ENCODE results near the gene F5.
"Not testable (repeated sequence)": the region's sequence is repeated elsewhere in the genome, so short reads cannot be mapped to it uniquely, and the experiment has no call there.

The F5 gene

DNA sequence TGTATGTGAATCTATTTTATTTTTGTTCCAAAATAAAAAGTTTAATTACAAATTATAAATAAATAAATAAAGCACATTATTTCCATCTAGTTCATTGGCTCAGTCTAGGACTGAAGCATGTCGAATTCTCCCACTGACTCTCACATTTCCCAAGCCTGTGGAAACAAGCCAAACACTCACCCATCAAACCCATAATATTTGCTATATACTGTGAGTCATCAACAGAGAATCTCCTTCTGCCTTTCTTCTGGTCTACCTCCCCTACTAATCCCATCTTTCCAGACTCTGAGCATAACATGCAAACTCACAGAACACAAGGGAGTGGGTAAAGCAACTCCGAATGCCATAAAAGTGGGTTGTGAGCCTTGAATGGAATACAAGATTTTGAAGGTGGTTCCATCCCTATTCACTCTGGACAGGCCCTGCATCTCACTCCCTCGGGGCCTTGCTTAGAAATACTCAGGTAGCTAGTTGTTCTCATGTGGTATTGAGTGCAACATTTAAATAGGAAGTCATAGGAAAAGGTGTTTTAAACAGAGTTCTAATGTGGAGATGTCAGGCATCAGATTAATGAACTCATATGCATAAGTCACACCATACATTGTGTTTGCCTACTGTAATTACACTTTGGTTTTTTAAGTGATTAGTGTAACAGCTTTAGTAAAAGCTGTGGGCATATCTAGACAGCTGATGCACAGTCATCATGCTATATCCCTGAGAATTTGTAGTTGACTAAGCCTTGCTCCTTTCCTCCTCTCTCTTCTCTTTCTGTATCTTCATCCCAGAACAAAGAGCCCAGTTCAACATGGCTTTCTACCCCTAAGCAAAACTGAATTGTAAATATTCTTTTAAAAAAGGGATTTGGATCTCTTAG lies 47.0 kb downstream of the F5 start:
- TF ChIP-seq, protein P1, sequence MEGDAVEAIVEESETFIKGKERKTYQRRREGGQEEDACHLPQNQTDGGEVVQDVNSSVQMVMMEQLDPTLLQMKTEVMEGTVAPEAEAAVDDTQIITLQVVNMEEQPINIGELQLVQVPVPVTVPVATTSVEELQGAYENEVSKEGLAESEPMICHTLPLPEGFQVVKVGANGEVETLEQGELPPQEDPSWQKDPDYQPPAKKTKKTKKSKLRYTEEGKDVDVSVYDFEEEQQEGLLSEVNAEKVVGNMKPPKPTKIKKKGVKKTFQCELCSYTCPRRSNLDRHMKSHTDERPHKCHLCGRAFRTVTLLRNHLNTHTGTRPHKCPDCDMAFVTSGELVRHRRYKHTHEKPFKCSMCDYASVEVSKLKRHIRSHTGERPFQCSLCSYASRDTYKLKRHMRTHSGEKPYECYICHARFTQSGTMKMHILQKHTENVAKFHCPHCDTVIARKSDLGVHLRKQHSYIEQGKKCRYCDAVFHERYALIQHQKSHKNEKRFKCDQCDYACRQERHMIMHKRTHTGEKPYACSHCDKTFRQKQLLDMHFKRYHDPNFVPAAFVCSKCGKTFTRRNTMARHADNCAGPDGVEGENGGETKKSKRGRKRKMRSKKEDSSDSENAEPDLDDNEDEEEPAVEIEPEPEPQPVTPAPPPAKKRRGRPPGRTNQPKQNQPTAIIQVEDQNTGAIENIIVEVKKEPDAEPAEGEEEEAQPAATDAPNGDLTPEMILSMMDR (IDR thresholded peaks at IDR 0.05; ENCODE audit: low read depth, low read length), result no peak
- H3K4me3 ChIP-seq (ENCODE audit: low read depth, low read length), result no peak overlapping the region

DNA sequence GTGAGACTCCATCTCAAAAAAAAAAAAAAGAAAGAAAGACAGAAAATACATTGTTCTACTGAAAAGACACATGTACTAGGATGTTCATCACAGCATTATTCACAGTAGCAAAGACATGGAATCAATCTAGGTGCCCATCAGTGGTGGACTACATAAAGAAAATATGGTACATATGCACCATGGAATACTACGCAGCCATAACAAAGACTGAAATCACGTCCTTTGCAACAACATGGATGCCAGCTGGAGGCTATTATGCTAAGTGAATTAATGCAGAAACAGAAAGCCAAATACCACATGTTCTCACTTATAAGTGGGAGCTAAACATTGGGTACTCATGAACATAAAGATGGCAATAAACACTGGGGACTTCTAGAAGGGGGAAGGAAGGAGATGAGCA lies 51.6 kb downstream of the F5 start:
- TF ChIP-seq, protein P1 (IDR thresholded peaks at IDR 0.05; ENCODE audit: low read depth, low read length), result no peak
- no peak overlapping the region for H3K4me3 ChIP-seq (ENCODE audit: low read depth, low read length)

DNA sequence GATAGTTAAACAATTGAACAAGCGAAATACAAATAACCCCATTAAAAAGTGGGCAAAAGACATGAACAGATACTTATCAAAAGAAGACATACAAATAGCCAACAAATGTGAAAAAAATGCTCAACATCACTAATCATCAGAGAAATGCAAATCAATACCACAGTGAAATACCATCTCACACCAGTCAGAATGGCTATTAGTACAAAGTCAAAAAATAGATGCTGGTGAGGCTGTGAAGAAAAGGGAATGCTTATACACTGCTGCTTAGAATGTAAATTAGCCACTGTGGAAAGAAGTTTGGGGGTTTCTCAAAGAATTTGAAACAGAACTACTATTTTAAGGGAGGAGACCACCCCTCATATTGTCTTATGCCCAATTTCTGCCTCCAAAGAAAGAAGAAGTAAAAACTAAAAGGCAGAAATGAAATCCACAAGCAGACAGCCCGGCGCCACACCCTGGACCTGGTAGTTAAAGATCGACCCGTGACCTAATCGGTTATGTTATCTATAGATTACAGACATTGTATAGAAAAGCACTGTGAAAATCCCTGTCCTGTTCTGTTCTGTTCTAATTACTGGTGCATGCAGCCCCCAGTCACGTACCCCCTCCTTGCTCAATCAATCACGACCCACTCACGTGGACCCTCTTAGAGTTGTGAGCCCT lies 52.6 kb downstream of the F5 start:
- not testable (repeated sequence) for H3K4me3 ChIP-seq (ENCODE audit: low read depth, low read length)

DNA sequence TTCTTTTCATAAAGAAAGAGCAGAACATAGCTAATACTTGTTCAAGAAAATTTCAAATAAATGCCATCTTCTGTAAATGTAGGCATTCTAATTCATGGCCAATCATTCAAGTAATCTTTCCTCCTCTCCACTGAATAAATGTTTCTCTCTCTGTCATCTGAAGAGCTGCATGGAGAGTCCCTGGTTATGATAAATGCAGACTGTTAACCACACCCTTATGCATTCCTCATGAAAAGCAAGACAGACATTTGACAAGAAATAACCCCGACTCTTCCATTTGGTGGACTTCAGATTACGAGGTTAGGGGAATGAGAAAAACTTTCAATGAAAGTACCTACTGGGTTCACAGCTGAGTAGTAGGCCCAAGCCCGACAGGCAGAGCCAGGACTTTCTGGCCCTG lies 55.8 kb downstream of the F5 start:
- H3K4me3 ChIP-seq (ENCODE audit: low read depth, low read length), result no peak overlapping the region
- TF ChIP-seq, protein P1 (IDR thresholded peaks at IDR 0.05; ENCODE audit: low read depth, low read length), result no peak

DNA sequence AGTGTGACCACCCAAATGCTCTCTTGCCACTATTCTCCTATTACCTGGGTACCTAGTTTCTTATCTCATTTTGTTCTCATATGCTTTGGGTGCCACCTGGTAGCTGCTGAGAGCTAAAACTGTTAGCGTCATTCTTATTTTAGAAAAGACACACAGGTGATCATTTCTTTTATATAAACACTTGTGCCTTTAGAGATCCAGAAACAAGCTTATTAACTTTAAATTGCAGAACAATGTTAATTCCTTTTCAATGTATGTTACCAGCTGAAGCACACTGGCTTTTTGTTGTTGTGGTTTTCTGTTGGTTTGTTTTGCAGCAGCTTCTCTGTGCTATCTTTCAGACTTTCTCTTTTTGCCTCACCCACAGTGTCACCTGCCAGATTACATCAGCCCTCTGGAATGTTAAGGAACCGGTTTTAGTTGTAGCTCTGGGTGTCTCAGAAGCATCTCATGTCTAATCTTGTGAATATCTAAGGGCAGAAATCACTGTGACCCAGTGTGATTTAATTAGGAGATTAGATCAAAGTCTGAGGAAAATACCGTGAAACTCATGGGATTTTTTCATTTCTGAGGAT lies 57.1 kb downstream of the F5 start:
- H3K4me3 ChIP-seq (ENCODE audit: low read depth, low read length), result no peak overlapping the region
- TF ChIP-seq, protein P1 (IDR thresholded peaks at IDR 0.05; ENCODE audit: low read depth, low read length), result no peak

DNA sequence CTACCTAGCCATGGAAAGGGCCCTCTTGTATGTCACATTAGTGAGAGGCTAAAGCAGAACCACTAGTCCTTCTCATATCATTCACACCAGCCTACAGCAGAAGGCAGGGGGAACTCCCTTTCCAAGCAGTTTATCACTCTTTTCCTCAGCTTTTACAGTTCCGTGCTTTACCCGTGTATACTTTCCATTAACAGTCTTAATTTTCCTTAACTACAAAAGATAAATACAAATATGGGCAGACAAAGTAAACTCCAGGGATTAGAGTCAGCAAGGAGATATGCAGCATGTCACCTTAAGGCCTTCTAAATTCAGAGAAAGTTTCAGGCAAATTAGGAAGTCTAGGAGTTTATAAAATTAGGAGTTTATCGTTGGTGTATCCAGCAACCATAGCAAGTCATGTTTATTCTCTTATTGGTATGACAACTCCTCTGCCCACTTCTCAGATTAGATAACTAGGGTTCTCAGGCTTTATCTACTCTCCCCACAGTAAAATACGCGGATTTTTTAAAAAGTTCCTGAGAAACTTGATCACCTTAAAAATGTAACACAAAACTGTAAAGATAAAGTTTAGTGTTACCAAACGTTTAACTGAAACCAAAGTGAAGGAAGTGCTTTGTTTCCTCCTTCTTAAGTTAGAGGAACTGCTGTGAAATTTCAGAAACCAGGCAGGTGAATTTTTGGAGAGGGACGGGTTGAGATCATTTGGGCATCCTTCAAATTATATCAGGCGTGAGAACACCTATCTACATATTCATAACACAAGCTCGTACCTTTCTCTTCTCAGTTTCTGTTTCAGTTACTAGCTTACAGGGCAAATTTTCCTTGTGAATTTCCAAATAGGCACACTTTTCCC lies 57.8 kb downstream of the F5 start:
- H3K4me3 ChIP-seq (ENCODE audit: low read depth, low read length), result no peak overlapping the region
- TF ChIP-seq, protein P1 (IDR thresholded peaks at IDR 0.05; ENCODE audit: low read depth, low read length), result no peak

DNA sequence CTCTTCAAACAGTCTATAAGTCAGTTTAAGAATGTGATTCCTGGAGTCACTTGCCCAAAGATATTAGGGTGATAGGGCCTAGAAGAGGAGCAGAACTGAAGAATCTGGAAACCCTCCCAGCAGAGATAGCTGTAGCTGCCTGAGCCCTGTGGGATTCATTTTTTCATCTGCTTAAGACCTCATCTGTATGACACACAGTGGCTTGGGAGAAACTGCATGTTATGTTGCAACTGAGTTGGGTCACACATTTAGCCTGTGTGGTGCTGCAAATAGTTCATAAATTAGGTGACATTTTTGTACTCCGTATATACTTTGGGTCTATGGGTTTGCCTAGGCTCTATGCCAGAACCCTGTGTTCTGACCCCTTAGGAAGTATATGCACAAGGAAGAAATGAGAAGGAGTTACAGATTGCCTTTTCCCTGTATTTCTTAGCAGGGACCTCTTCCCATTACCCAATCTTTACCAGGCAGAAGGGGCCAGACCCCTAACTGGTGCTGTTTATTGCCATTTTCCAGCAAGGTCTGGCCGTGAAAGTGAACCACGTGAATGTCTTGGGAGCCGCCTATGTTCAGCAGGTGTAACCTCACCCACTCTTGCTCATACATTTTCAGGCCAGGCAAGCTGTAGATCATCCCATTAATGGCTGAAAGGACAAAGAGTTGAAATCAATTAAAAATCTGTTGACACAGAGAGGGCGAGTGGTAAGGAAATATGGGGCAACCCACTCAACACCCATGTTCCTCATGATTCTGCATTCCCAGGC lies 58.6 kb downstream of the F5 start:
- H3K4me3 ChIP-seq (ENCODE audit: low read depth, low read length), result no peak overlapping the region
- TF ChIP-seq, protein P1 (IDR thresholded peaks at IDR 0.05; ENCODE audit: low read depth, low read length), result no peak

All from WI38 (cell line).